SK-N-MC (cell line): ENCODE measurements around the gene SYTL1.
A peak's percentile ranks its signal among the peaks of the same experiment; 100 is the strongest.

ENCODE experiments used
- DNase-seq: peaks from one replicate; pipeline ENCODE4 v3.0.0-alpha.2; 2011; ENCODE audit warnings: low read depth, low spot score
- H3K27ac ChIP-seq: fragments of 200-600 bp; sonication (generic); 2 replicates; pipeline ENCODE4 v1.5.1; 2016; ENCODE audit warnings: mixed run types
- H3K36me3 ChIP-seq: fragments of 200-600 bp; sonication (generic); 2 replicates; pipeline ENCODE4 v1.6.1; 2017; ENCODE audit warnings: antibody characterized with exemption, low read length, mixed read lengths; ENCODE audit not compliant: insufficient read depth
- H3K4me3 ChIP-seq: fragments of 200-600 bp; sonication (generic); 2 replicates; pipeline ENCODE4 v1.5.1; 2016
- H3K9ac ChIP-seq: fragments of 200-600 bp; sonication (generic); 2 replicates; pipeline ENCODE4 v1.8.0; 2017; ENCODE audit warnings: mixed run types, mixed read lengths; ENCODE audit not compliant: insufficient read length
- H3K9me3 ChIP-seq: fragments of 200-600 bp; sonication (generic); 2 replicates; pipeline ENCODE4 v1.6.1; 2017; ENCODE audit warnings: low read depth, mild to moderate bottlenecking, antibody characterized with exemption, low read length, moderate library complexity, mixed read lengths
- EZH2 ChIP-seq: fragments of 200-600 bp; sonication (generic); IDR thresholded peaks from one replicate; pipeline ENCODE4 v1.6.1; 2017; ENCODE audit warnings: antibody characterized with exemption
- FOXP2 ChIP-seq: optimal IDR thresholded peaks from 2 replicates; pipeline ENCODE3; 2011; ENCODE audit warnings: mild to moderate bottlenecking, moderate library complexity; ENCODE audit not compliant: insufficient read depth; ENCODE audit errors: extremely low read length, control extremely low read depth
- POLR2AphosphoS5 ChIP-seq: IDR thresholded peaks from 2 replicates; pipeline ENCODE4 v1.6.1; 2012; ENCODE audit warnings: mild to moderate bottlenecking, low read depth, low read length, borderline replicate concordance

SYTL1 gene

GRCh38 chr1:27392096-27392777, 50.4 kb downstream of the SYTL1 start, which contains the start of gene GPR3:
Gene GPR3, plus strand, starts transcription at chr1:27392622. Its CDS starts 1,177 bp downstream, at chr1:27393799.
- H3K9me3 ChIP-seq: no peaks in the 10 kb centered on the region
- H3K36me3 ChIP-seq: no peaks in the 10 kb centered on the region
- H3K9ac ChIP-seq: peak within 1 kb of the TSS; percentile 75
- peak within 1 kb of the TSS; percentile 88 for H3K4me3 ChIP-seq
- H3K27ac ChIP-seq: no peak within 1 kb of the TSS
- TF ChIP-seq EZH2 (no peak), POLR2AphosphoS5 (no peak), FOXP2 (no peak)
- DNase-seq: no peak

DNA sequence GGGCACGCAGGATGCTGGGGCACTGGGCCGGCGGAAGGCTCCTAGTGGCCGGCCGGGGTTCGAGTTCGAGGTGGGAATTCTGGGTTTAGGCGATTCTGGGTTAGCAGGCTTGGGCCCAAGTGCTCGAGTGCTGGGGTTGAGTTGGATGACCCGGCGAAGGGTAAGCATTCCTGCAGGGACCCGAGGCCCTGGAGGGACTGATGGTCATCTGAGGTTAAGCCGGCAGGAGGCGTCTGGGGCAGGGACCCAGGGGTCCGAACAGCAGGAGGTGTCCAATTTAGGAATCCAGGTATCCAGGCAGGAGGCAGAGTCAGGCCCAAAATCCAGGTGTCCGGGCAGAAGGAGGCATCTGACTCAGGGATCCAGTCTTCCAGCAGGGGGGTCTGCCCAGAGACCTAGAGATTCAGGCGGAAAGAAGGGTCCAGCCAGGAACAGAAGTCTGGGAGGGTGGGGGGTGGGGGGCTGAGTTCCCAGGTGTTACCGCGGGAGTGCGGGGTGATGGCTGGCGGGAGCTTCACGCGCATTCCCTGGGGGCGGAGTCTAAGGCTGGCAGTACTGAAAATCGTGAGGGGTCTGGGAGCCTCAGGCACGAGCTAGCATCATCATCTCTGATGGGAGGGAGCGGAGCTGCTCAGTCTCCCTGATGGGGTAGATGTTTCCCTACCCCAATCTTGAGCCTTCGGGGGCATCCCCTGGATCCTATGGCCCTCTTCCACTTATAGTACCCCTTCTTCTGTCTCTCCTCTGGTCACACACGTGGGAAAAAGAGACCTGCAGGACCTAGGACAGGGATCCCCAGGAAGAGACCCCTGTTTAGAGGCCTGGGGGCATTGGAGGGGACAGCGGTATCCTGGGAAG, 51.2 kb downstream of the SYTL1 start:
- Histone ChIP-seq H3K9me3 (no peaks in the 10 kb centered on the region), H3K9ac (peak overlapping the region; percentile 75), H3K27ac (no peak overlapping the region), H3K4me3 (peak overlapping the region; percentile 88), H3K36me3 (no peaks in the 10 kb centered on the region)
- no peak for DNase-seq
- TF ChIP-seq FOXP2 (no peak), EZH2 (no peak), POLR2AphosphoS5 (no peak)

- Histone ChIP-seq H3K36me3 (no peaks in the 10 kb centered on the region), H3K4me3 (no peak overlapping the region), H3K9ac (no peak overlapping the region), H3K9me3 (no peaks in the 10 kb centered on the region), H3K27ac (no peak overlapping the region)
- TF ChIP-seq FOXP2: no peak
- no peak for DNase-seq
These were observed 51.9 kb downstream of the SYTL1 start for GRCh38 chr1:27393641-27394281.

DNA sequence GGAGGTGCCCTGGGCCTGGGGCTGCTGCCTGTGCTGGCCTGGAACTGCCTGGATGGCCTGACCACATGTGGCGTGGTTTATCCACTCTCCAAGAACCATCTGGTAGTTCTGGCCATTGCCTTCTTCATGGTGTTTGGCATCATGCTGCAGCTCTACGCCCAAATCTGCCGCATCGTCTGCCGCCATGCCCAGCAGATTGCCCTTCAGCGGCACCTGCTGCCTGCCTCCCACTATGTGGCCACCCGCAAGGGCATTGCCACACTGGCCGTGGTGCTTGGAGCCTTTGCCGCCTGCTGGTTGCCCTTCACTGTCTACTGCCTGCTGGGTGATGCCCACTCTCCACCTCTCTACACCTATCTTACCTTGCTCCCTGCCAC, 52.4 kb downstream of the SYTL1 start:
- Histone ChIP-seq H3K36me3 (no peaks in the 10 kb centered on the region), H3K9ac (no peak overlapping the region), H3K9me3 (no peaks in the 10 kb centered on the region), H3K4me3 (no peak overlapping the region), H3K27ac (no peak overlapping the region)
- TF ChIP-seq EZH2 (no peak), POLR2AphosphoS5 (no peak)
- DNase-seq: no peak

- no peak for DNase-seq
- Histone ChIP-seq H3K36me3 (no peaks in the 10 kb centered on the region), H3K9me3 (no peaks in the 10 kb centered on the region), H3K4me3 (no peak overlapping the region), H3K9ac (no peak overlapping the region), H3K27ac (no peak overlapping the region)
- TF ChIP-seq EZH2: no peak
- TF ChIP-seq POLR2AphosphoS5: no peak
- TF ChIP-seq FOXP2: no peak
These were observed 53.1 kb downstream of the SYTL1 start for GRCh38 chr1:27394925-27395324.

GRCh38 chr1:27395441-27396195, 53.8 kb downstream of the SYTL1 start:
- Histone ChIP-seq H3K4me3 (no peak overlapping the region), H3K27ac (no peak overlapping the region), H3K9me3 (no peaks in the 10 kb centered on the region), H3K36me3 (no peaks in the 10 kb centered on the region), H3K9ac (no peak overlapping the region)
- no peak for TF ChIP-seq EZH2
- TF ChIP-seq POLR2AphosphoS5: no peak
- TF ChIP-seq FOXP2: no peak
- DNase-seq: no peak

- no peak overlapping the region for H3K27ac ChIP-seq
- TF ChIP-seq POLR2AphosphoS5 (no peak), FOXP2 (no peak), EZH2 (no peak)
- H3K36me3 ChIP-seq: no peaks in the 10 kb centered on the region
- DNase-seq: no peak
- H3K4me3 ChIP-seq: no peak overlapping the region
- no peak overlapping the region for H3K9ac ChIP-seq
- no peaks in the 10 kb centered on the region for H3K9me3 ChIP-seq
These were observed 55.3 kb downstream of the SYTL1 start for GRCh38 chr1:27397110-27397509.

- Histone ChIP-seq H3K36me3 (no peaks in the 10 kb centered on the region), H3K27ac (no peak overlapping the region), H3K9me3 (no peaks in the 10 kb centered on the region), H3K4me3 (no peak overlapping the region), H3K9ac (no peak overlapping the region)
- TF ChIP-seq FOXP2: no peak
- no peak for TF ChIP-seq POLR2AphosphoS5
- DNase-seq: no peak
These were observed 55.9 kb downstream of the SYTL1 start for GRCh38 chr1:27397749-27398148.
